Measurements from ENCODE around the gene MAD2L1BP. TPM values are rescaled to one million over a fixed set of nuclear protein-coding genes. Genes with fewer than 3 reads are reported as not detected.

Gene MAD2L1BP
- total and polyA plus RNA-seq, 2 of the 13 experiments (the other 11 are each of a cell fraction or from before 2014, with no cell fraction given): 54.2 to 55.5 TPM

- TF ChIP-seq ZNF646 (CRISPR knock-in tag; IDR thresholded peaks at IDR 0.05): no peak
- no peak for TF ChIP-seq ZNF572 (CRISPR knock-in tag; IDR thresholded peaks at IDR 0.05)
- TF ChIP-seq DBP (CRISPR knock-in tag; IDR thresholded peaks at IDR 0.05; ENCODE audit: not compliant biosample characterization): no peak
- TF ChIP-seq, protein P1, sequence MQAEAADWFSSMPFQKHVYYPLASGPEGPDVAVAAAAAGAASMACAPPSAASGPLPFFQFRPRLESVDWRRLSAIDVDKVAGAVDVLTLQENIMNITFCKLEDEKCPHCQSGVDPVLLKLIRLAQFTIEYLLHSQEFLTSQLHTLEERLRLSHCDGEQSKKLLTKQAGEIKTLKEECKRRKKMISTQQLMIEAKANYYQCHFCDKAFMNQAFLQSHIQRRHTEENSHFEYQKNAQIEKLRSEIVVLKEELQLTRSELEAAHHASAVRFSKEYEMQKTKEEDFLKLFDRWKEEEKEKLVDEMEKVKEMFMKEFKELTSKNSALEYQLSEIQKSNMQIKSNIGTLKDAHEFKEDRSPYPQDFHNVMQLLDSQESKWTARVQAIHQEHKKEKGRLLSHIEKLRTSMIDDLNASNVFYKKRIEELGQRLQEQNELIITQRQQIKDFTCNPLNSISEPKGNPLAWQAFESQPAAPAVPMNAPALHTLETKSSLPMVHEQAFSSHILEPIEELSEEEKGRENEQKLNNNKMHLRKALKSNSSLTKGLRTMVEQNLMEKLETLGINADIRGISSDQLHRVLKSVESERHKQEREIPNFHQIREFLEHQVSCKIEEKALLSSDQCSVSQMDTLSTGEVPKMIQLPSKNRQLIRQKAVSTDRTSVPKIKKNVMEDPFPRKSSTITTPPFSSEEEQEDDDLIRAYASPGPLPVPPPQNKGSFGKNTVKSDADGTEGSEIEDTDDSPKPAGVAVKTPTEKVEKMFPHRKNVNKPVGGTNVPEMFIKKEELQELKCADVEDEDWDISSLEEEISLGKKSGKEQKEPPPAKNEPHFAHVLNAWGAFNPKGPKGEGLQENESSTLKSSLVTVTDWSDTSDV (CRISPR knock-in tag; IDR thresholded peaks at IDR 0.05): no peak
- no peak for TF ChIP-seq NFE2 (CRISPR knock-in tag; IDR thresholded peaks at IDR 0.05)
- no peak for TF ChIP-seq MEIS2 (CRISPR knock-in tag; IDR thresholded peaks at IDR 0.05)
- TF ChIP-seq, protein P2, sequence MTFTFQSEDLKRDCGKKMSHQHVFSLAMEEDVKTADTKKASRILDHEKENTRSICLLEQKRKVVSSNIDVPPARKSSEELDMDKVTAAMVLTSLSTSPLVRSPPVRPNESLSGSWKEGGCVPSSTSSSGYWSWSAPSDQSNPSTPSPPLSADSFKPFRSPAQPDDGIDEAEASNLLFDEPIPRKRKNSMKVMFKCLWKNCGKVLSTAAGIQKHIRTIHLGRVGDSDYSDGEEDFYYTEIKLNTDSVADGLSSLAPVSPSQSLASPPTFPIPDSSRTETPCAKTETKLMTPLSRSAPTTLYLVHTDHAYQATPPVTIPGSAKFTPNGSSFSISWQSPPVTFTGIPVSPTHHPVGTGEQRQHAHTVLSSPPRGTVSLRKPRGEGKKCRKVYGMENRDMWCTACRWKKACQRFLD (CRISPR knock-in tag; IDR thresholded peaks at IDR 0.05; ENCODE audit: borderline replicate concordance): no peak
- TF ChIP-seq AHDC1 (CRISPR knock-in tag; IDR thresholded peaks at IDR 0.05; ENCODE audit: borderline replicate concordance): no peak
- TF ChIP-seq KMT2A (CRISPR knock-in tag; IDR thresholded peaks at IDR 0.05): no peak
- TF ChIP-seq NFIB (CRISPR knock-in tag; IDR thresholded peaks at IDR 0.05; ENCODE audit: borderline replicate concordance): no peak
These were observed 36.4 kb downstream of the MAD2L1BP start (continued) for GRCh38 chr6:43671801-43672690.
